Tibial nerve (tissue), 3 donors: ENCODE results near the gene ITGA11.

Source experiments
- POLR2A ChIP-seq, 2 donors: fragments of 450-650 bp; IDR thresholded peaks; one replicate each; pipeline ENCODE4 v1.6.1; 2017; ENCODE audit warnings: antibody characterized with exemption in 2 of 2, mild to moderate bottlenecking in 2 of 2, moderate library complexity in 2 of 2
- TF ChIP-seq, protein P1 (sequence below), 5 experiments: fragments of 200-600 bp in 3 of 5; fragments of 450-650 bp in 2 of 5; sonication (generic) in 3 of 5; IDR thresholded peaks; one replicate each; pipeline ENCODE4 v1.5.1; 2016 to 2019; ENCODE audit warnings: antibody characterized with exemption in 5 of 5, mild to moderate bottlenecking in 3 of 5, moderate library complexity in 2 of 5

DNA sequence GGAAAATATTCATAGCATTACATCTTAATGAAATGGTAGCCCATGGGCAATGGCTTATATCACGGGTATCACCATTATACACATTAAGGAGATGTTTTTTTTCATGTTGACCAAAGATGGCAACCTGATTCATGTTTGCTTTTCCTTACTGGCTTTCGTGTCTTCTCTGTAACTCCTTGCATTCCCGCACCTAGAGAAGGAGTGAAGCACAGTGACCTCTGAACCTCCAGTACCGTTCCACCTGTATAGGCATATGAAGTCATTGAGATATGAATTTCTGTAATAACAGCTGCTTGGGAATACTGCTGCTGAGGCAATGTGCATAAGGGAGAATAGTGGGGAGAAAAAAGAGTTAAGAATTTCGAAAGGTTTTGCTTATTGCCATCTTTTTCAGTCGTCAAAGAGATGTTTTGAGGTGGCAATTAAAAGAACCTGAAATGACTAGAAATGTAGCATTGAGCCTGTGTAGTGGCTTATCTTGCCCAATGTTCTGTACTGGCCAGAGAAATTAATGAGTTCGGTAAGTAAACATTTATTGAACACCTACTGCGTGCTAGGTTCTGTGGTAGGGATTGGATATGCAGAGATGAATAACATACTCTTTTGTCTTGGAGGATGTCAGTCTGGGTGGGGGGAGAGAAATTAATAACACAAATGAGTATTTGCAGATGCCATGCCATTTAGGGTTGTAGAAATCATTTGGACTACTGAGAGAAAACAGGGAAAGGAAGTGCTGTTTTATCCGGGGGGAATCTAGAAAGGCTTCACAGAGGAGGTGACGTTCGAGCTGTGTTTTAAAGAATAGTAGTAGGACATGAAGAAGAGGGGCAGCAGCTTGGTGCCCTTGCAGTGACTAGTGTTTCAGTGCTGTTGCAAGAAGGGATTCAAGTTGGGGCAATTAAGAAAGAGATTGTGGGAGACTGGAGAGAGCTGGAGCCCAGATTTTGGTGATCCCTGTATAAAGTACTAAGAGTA, 151.9 kb downstream of the ITGA11 start:
- TF ChIP-seq, protein P1, sequence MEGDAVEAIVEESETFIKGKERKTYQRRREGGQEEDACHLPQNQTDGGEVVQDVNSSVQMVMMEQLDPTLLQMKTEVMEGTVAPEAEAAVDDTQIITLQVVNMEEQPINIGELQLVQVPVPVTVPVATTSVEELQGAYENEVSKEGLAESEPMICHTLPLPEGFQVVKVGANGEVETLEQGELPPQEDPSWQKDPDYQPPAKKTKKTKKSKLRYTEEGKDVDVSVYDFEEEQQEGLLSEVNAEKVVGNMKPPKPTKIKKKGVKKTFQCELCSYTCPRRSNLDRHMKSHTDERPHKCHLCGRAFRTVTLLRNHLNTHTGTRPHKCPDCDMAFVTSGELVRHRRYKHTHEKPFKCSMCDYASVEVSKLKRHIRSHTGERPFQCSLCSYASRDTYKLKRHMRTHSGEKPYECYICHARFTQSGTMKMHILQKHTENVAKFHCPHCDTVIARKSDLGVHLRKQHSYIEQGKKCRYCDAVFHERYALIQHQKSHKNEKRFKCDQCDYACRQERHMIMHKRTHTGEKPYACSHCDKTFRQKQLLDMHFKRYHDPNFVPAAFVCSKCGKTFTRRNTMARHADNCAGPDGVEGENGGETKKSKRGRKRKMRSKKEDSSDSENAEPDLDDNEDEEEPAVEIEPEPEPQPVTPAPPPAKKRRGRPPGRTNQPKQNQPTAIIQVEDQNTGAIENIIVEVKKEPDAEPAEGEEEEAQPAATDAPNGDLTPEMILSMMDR (IDR thresholded peaks at IDR 0.05): no peak
- no peak for TF ChIP-seq POLR2A (IDR thresholded peaks at IDR 0.05)
